Breast epithelium (tissue), 3 donors: Measurements from ENCODE around the gene CNST.
"Not testable (repeated sequence)": the region's sequence is repeated elsewhere in the genome, so short reads cannot be mapped to it uniquely, and the experiment has no call there.

ENCODE experiments used
- POLR2A ChIP-seq: fragments of 450-650 bp; IDR thresholded peaks from one replicate; pipeline ENCODE4 v1.6.1; 2016; ENCODE audit warnings: antibody characterized with exemption, mild to moderate bottlenecking, moderate library complexity
- POLR2AphosphoS5 ChIP-seq, 3 donors: sonication (generic); formaldehyde crosslinking; IDR thresholded peaks; one replicate each; pipeline ENCODE4 v1.6.1; 2017; ENCODE audit warnings: antibody characterized with exemption in 3 of 3
- TF ChIP-seq, protein P1 (sequence below), 3 donors: fragments of 450-650 bp; IDR thresholded peaks; one replicate each; pipeline ENCODE4 v1.5.1; 2016 to 2017; ENCODE audit warnings: antibody characterized with exemption in 3 of 3, mild to moderate bottlenecking in 3 of 3, moderate library complexity in 3 of 3

DNA sequence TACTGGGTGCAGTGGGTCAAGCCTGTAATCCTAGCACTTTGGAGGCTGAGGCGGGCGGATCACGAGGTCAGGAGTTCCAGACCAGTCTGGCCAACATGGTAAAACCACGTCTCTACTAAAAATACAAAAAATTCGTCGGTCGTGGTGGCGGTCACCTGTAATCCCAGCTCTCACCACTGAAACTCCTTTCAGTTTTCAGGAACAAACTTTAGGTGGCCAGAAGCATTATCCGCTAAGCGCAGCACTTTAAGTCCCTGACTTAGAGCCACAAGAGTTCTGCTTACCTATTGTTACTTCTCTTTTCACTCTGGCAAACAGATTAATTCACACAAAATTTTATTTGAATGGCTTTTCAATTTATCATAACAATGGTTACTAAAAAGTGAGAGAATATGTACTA lies 5.4 kb upstream of the CNST start:
- TF ChIP-seq POLR2A; POLR2AphosphoS5 (IDR thresholded peaks at IDR 0.05): not testable (repeated sequence)
- TF ChIP-seq, protein P1, sequence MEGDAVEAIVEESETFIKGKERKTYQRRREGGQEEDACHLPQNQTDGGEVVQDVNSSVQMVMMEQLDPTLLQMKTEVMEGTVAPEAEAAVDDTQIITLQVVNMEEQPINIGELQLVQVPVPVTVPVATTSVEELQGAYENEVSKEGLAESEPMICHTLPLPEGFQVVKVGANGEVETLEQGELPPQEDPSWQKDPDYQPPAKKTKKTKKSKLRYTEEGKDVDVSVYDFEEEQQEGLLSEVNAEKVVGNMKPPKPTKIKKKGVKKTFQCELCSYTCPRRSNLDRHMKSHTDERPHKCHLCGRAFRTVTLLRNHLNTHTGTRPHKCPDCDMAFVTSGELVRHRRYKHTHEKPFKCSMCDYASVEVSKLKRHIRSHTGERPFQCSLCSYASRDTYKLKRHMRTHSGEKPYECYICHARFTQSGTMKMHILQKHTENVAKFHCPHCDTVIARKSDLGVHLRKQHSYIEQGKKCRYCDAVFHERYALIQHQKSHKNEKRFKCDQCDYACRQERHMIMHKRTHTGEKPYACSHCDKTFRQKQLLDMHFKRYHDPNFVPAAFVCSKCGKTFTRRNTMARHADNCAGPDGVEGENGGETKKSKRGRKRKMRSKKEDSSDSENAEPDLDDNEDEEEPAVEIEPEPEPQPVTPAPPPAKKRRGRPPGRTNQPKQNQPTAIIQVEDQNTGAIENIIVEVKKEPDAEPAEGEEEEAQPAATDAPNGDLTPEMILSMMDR (IDR thresholded peaks at IDR 0.05), result not testable (repeated sequence)
